PC-9 (cell line): ENCODE data around the gene ANAPC1. TPM values are rescaled to one million over a fixed set of nuclear protein-coding genes. Genes with fewer than 3 reads are reported as not detected.
"Not testable (repeated sequence)": the region's sequence is repeated elsewhere in the genome, so short reads cannot be mapped to it uniquely, and the experiment has no call there.

Experiments used
- BruUV-seq: library from RNA; stranded (reverse); fragments of 400-500 nt; replicated peaks from 2 replicates; lab custom pipeline; 2021; lab: Mats Ljungman, UMichigan
- CTCF ChIA-PET: fragments of 300-600 bp; sonication (Branson Sonifier 250); formaldehyde crosslinking; loops from one replicate; lab custom pipeline; 2022; ENCODE audit warnings: antibody characterized with exemption; lab: Charles Lee
- POLR2A ChIA-PET: fragments of 300-600 bp; sonication (Branson Sonifier 250); formaldehyde crosslinking; loops from one replicate; lab custom pipeline; 2022; ENCODE audit warnings: antibody characterized with exemption; ENCODE audit not compliant: unreplicated experiment; lab: Charles Lee
- DNase-seq, 2 experiments: peaks; one replicate each; pipeline versions ENCODE4 v3.0.0 to v3.0.0-alpha.2; 2015 to 2022; ENCODE audit warnings: mixed read lengths in 1 of 2
- H2AFZ ChIP-seq: fragments of 200-600 bp; sonication (generic); 2 replicates; pipeline ENCODE4 v1.8.1; 2017; ENCODE audit warnings: antibody characterized with exemption
- H3F3A ChIP-seq: fragments of 200-600 bp; sonication (generic); 2 replicates; pipeline ENCODE4 v1.8.1; 2017; ENCODE audit warnings: antibody characterized with exemption, mild to moderate bottlenecking, low read depth; ENCODE audit not compliant: insufficient read depth
- H3K27ac ChIP-seq: fragments of 200-600 bp; sonication (generic); 2 replicates; pipeline ENCODE4 v1.6.1; 2016; ENCODE audit warnings: mixed run types
- H3K27me3 ChIP-seq: fragments of 200-600 bp; sonication (generic); 2 replicates; pipeline ENCODE4 v1.6.1; 2016; ENCODE audit warnings: low read depth, mixed run types; ENCODE audit not compliant: insufficient read depth
- H3K36me3 ChIP-seq: fragments of 200-600 bp; sonication (generic); 2 replicates; pipeline ENCODE4 v1.6.1; 2016; ENCODE audit warnings: low read depth, mixed run types
- H3K4me1 ChIP-seq: fragments of 200-600 bp; sonication (generic); replicated peaks from 2 replicates; pipeline ENCODE4 v1.6.1; 2016; ENCODE audit warnings: mixed run types; ENCODE audit not compliant: insufficient read depth
- H3K4me2 ChIP-seq: fragments of 200-600 bp; sonication (generic); 2 replicates; pipeline ENCODE4 v1.6.1; 2017; ENCODE audit warnings: mixed run types
- H3K4me3 ChIP-seq: fragments of 200-600 bp; sonication (generic); 2 replicates; pipeline ENCODE4 v1.6.1; 2016; ENCODE audit warnings: mixed run types
- H3K79me2 ChIP-seq: fragments of 200-600 bp; sonication (generic); 2 replicates; pipeline ENCODE4 v1.6.1; 2017; ENCODE audit warnings: low read depth, mixed run types
- H3K9me2 ChIP-seq: fragments of 200-600 bp; sonication (generic); 2 replicates; pipeline ENCODE4 v1.8.1; 2017; ENCODE audit warnings: mild to moderate bottlenecking; ENCODE audit not compliant: insufficient read depth
- H3K9me3 ChIP-seq: fragments of 200-600 bp; sonication (generic); 2 replicates; pipeline ENCODE4 v1.8.1; 2016; ENCODE audit warnings: low read depth; ENCODE audit not compliant: insufficient read depth
- H4K20me1 ChIP-seq: fragments of 200-600 bp; sonication (generic); 2 replicates; pipeline ENCODE4 v1.8.1; 2017; ENCODE audit not compliant: insufficient read depth
- intact Hi-C: fragments of 100-400 bp; cut with micrococcal nuclease; formaldehyde crosslinking; loops from one replicate; pipeline ENCODE4 v1.10.0; 2022; ENCODE audit not compliant: unreplicated experiment
- total RNA-seq: library from RNA; stranded (reverse); gene quantifications from 2 replicates; pipeline ENCODE4 v1.2.3, GENCODE V29; 2021
- TF ChIP-seq, protein P1 (sequence below): fragments of 200-600 bp; sonication (generic); conservative IDR thresholded peaks from 2 replicates; pipeline ENCODE4 v1.6.1; 2017; ENCODE audit warnings: mixed run types, antibody characterized with exemption, mild to moderate bottlenecking, moderate library complexity

ANAPC1 gene
- total RNA-seq, 1 experiment from 2014 or later = 59.6 TPM

DNA sequence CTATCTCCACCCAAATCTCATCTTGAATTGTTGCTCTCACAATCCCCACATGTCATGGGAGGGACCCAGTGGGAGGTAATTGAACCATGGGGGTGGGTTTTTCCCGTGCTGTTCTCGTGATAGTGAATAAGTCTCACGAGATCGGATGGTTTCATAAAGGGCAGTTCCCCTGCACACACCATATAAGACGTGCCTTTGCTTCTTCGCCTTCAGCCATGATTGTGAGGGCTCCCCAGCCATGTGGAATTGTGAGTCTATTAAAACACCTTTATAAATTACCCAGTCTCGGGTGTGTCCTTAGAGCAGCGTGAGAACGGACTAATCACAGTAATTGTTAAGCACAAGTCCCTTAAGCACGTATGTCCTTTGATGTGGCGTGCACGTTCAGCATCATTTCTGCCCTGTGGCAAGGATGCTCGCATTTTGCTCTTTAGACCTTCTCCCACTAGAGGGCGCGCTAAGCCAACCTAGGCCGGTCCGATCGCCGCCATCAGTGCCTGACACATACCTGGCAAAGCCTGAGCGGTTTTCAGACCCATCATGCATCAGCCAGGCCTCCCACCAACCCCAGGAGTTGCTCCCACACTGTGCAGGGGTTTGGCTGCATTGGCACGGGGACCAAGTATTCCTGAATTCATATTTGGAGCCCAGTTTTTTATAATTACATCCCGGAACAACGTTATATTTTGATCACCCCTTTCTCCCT, 136.4 kb downstream of the ANAPC1 start:
- BruUV-seq, H3K4me1 ChIP-seq, H4K20me1 ChIP-seq, H3K27me3 ChIP-seq, H3K79me2 ChIP-seq, H3K27ac ChIP-seq, H3F3A ChIP-seq, H3K4me2 ChIP-seq, CTCF ChIA-PET, intact Hi-C loops, POLR2A ChIA-PET, H3K4me3 ChIP-seq, H3K9me2 ChIP-seq, H3K9me3 ChIP-seq, H2AFZ ChIP-seq, H3K36me3 ChIP-seq: not testable (repeated sequence)
- TF ChIP-seq, protein P1, sequence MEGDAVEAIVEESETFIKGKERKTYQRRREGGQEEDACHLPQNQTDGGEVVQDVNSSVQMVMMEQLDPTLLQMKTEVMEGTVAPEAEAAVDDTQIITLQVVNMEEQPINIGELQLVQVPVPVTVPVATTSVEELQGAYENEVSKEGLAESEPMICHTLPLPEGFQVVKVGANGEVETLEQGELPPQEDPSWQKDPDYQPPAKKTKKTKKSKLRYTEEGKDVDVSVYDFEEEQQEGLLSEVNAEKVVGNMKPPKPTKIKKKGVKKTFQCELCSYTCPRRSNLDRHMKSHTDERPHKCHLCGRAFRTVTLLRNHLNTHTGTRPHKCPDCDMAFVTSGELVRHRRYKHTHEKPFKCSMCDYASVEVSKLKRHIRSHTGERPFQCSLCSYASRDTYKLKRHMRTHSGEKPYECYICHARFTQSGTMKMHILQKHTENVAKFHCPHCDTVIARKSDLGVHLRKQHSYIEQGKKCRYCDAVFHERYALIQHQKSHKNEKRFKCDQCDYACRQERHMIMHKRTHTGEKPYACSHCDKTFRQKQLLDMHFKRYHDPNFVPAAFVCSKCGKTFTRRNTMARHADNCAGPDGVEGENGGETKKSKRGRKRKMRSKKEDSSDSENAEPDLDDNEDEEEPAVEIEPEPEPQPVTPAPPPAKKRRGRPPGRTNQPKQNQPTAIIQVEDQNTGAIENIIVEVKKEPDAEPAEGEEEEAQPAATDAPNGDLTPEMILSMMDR = peak; percentile 77
- peak in 1 of 2 experiments; percentile 74 for DNase-seq

DNA sequence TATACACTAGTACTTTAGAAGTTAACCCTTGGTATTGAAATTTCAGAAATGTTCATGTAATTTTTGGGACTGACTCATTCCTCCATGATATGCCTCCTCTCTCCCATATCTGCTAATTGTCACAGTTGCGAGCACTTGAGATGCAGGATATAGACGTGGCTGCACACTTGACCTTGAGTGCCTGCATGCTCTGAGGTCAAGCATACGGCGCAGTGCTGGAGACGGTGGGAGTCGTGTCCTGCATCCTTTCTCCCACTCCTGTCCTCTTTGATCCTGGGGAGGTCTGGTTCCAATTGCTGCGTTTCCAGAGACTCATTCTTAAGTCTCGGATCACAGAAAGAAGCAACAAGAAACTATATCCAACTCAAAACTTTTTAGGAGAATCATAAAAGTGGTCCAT, 139.2 kb downstream of the ANAPC1 start:
- H4K20me1 ChIP-seq, POLR2A ChIA-PET, CTCF ChIA-PET, H3K9me3 ChIP-seq, DNase-seq, H3K36me3 ChIP-seq, H3K4me2 ChIP-seq, H3K4me1 ChIP-seq, H3K9me2 ChIP-seq, H3K27me3 ChIP-seq, BruUV-seq, H2AFZ ChIP-seq, H3K79me2 ChIP-seq, intact Hi-C loops, H3K4me3 ChIP-seq, H3F3A ChIP-seq, H3K27ac ChIP-seq: not testable (repeated sequence)

DNA sequence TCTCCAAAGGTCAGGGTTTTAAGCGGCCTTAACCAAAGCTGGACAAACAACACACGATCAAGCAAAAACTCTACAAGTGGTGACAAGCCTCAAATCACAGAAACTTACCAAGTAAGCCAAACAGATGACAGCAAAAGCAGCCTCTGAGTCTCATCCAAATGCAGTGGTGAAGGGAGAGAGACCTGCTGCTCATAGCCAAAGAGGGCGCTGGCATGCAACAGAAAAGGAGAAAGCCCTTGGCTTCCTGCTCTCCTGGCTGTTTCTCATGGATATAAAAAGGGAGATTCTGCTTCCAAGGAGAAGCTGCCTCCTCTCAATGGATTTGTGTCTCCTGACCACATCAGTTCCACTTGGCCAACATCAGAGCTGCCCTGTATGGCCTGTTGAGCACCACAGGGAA, 142.5 kb downstream of the ANAPC1 start:
- H3K36me3 ChIP-seq, H3K79me2 ChIP-seq, H3K4me1 ChIP-seq, H3K27ac ChIP-seq, H3K4me3 ChIP-seq, BruUV-seq, H3F3A ChIP-seq, H3K4me2 ChIP-seq, CTCF ChIA-PET, DNase-seq, H4K20me1 ChIP-seq, H3K9me3 ChIP-seq, H3K27me3 ChIP-seq, POLR2A ChIA-PET, intact Hi-C loops, H3K9me2 ChIP-seq, H2AFZ ChIP-seq: not testable (repeated sequence)

DNA sequence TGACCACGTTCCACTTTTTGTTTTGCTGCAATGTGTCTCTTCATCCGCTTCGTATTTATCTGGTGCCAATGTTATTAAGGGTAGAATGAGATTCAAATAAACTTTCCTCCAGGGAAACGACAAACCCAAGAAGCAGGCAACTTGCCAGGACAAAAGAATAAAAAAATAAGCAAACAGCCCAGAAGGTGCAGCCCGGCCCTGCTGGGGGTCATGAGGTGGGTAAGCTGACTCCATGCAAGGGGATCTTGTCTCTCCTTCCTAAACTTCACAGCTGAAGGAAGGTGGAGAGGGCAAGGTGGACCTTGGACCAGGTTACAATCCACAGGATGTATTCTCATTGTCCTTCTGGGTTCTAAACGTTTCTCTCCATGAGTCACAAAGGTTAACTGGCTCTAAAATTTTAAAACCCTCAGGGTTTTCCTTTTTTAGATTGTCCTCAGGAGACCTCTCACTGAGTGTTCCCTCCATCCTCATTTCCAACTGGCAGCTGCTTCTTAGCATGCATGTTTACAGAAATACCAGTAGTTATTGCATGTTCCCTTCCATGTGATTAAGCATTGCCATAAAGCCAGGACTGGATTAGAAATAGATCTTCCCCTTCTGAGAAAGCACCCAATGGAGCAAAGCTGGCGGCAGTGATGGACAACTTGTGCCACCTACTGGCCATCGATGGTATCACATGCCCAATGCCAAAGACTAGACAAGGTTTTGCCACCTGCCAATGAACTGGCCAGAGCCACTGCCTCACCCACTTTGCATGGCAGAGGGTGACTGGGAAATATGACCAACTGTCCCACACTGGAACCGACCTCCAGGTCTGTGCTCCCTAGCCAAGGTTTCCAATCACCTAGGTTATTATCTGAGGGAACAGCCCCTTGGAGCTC, 147.9 kb downstream of the ANAPC1 start:
- DNase-seq = peak; percentile 24 to 75
- POLR2A ChIA-PET, H2AFZ ChIP-seq, H3K9me3 ChIP-seq, H3K79me2 ChIP-seq, H3K4me3 ChIP-seq, H3K36me3 ChIP-seq, H3F3A ChIP-seq, CTCF ChIA-PET, H4K20me1 ChIP-seq, BruUV-seq, intact Hi-C loops, H3K9me2 ChIP-seq, H3K27me3 ChIP-seq: not testable (repeated sequence)
- TF ChIP-seq, protein P1 = peak; percentile 65
- H3K4me2 ChIP-seq = peak overlapping the region; percentile 21; the same call in 1 of the 2 replicates
- peak overlapping the region; percentile 54 for H3K27ac ChIP-seq
- H3K4me1 ChIP-seq = peaks cover 11% of the 10 kb centered on the region

DNA sequence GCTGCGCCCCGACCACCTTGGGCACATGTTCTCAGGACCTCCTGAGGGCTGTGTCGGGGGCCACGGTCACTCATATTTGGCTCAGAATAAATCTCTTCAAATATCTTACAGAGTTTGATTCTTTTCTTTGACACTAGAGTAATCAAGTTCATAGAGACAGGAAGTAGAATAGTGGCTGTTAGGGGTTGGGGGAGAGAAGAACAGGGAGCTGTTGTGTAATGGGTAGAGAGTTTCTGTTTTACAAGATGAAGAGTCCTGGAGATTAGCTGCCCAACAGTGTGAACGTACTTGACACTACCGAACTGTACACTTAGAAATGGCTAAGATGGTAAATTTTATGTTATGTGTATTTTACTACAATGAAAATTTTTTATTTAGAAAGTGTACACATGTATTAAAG, 148.6 kb downstream of the ANAPC1 start:
- not testable (repeated sequence) for H3F3A ChIP-seq

More for the DNA sequence above, 148.6 kb downstream of the ANAPC1 start:
- BruUV-seq, CTCF ChIA-PET, H3K27me3 ChIP-seq, POLR2A ChIA-PET, H3K9me3 ChIP-seq, H3K9me2 ChIP-seq, H4K20me1 ChIP-seq, intact Hi-C loops, H2AFZ ChIP-seq, H3K4me3 ChIP-seq, H3K79me2 ChIP-seq, DNase-seq, H3K36me3 ChIP-seq: not testable (repeated sequence)
- Histone ChIP-seq H3K4me1 (peaks cover 11% of the 10 kb centered on the region), H3K27ac (peak overlapping the region; percentile 54), H3K4me2 (peak overlapping the region; percentile 21; the same call in 1 of the 2 replicates)
